ENCODE measurements around the gene RARA.
"Not testable (repeated sequence)": the region's sequence is repeated elsewhere in the genome, so short reads cannot be mapped to it uniquely, and the experiment has no call there.

The RARA gene

DNA sequence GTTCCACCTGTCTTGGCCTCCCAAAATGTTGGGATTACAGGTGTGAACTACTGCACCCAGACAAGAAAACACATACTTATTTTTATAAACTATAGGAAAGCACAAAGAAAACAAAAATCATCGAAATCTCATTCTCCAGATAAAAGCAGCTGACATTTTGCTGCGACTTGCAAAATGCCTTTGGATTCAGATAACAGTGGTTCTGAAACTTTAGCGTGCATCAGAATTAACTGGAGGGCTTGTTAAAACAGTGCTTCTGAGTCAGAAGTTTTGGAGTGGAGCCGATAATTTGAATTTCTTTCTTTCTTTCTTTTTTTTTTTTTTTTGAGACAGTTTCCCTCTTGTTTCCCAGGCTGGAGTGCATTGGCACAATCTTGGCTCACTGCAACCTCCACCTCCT, 73.3 kb downstream of the RARA start:
- no peak for DNase-seq

DNA sequence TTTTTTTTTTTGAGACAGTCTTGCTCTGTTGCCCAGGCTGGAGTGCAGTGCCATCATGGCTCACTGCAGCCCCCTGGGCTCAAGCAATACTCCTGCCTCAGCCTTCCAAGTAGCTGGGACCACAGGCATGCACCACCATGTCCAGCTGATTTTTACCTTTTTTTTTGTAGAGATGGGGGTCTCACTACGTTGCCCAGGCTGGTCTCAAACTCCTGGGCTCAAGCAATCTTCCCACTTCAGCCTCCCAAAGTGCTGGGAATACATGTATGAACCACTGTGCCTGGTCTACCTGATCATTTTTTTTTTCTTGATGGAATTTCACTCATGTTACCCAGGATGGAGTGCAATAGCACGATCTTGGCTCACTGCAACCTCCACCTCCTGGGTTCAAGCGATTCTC, 77.6 kb downstream of the RARA start:
- DNase-seq = not testable (repeated sequence)

DNA sequence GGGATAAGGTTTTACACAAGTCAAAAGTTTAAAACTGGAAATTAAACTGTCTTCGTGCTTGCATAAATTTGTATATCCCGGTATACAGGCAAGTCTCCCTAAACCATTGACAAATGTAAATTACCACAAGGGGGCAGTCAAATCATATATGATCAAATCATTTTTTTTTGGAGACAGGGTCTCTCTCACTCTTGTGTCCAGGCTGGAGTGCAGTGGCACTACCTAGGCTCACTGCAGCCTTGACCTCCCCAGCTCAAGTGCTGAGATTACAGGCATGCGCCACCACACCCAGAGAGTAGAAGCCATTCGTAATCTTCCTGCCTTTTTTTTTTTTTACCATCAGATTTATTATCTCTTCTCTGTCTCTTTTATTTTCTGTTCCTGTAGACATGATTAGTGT, 90.2 kb downstream of the RARA start:
- DNase-seq = no peak

DNA sequence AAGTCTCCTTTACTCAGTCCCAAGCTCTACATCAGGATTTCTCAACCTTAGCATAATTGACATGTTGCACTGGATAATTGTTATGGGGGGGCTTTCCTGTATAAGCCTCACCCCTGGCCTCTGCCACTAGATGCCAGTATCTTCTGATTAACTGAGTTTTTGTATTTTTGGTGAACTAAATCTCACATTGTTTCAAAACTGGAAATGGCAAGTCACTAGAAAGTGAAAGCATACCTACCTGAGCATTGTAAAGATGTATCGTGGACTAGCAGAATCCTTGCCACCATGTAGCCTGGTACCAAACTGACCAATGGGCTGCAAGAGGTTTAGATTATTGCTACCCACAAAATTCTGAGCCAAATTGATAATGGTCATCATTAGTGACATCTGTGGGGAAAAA, 93.7 kb downstream of the RARA start:
- no peak for DNase-seq

DNA sequence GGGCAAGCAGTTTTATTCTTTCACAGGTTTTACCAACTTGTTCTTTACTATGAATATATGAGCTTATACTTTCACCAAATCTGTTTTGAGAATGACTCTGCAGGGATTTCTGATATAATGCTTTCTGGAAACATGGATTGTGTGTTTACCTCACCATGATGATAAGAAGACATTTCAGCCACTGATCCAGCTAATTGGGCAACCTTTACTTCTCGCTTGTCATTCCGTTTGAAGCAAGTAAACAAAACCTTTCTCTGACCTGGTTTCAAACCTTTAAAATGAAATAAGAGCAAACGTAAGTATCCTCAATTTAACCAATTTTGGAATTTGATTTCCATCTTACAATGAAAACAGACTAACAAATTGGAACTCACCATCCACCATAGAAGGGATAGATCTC, 95.0 kb downstream of the RARA start:
- no peak for DNase-seq

Measured in activated gamma-delta T cell treated with Interleukin-2 at 50 U/mL for 16 hours (primary cell).